BJ (cell line): ENCODE data around the gene PITPNM3. TPM values are rescaled to one million over a fixed set of nuclear protein-coding genes. Genes with fewer than 3 reads are reported as not detected.

Experiments used
- CTCF ChIA-PET: fragments of 350-600 bp; formaldehyde crosslinking; extraction: SDS; loops from one replicate; lab custom pipeline; 2021; ENCODE audit warnings: antibody characterized with exemption, inconsistent platforms; lab: Yijun Ruan, JAX
- POLR2A ChIA-PET: fragments of 300-600 bp; sonication (Branson Sonifier 250); formaldehyde crosslinking; extraction: SDS; loops from one replicate; lab custom pipeline; 2021; ENCODE audit warnings: antibody characterized with exemption; lab: Charles Lee
- DNase-seq: peaks from one replicate; pipeline ENCODE4 v3.0.0-alpha.2; 2011; ENCODE audit warnings: low read depth
- H3K27me3 ChIP-seq: 2 replicates; pipeline ENCODE4 v1.6.0; 2011; ENCODE audit warnings: low read length; ENCODE audit not compliant: control insufficient read depth, insufficient read depth
- H3K36me3 ChIP-seq: 2 replicates; pipeline ENCODE4 v1.5.1; 2011; ENCODE audit warnings: low read length; ENCODE audit not compliant: control insufficient read depth, insufficient read depth
- H3K4me3 ChIP-seq: 2 replicates; pipeline ENCODE4 v1.5.1; 2011; ENCODE audit warnings: low read depth, mild to moderate bottlenecking, control low read depth, low read length
- polyA plus RNA-seq: library from polyadenylated mRNA; depleted of rRNA; stranded (reverse); fragments of >200 nt; gene quantifications from 2 replicates; pipeline ENCODE4 v1.2.3, GENCODE V29; 2011
- TF ChIP-seq, protein P1 (sequence below): IDR thresholded peaks from 2 replicates; pipeline ENCODE4 v1.5.1; 2011; ENCODE audit warnings: low read depth, mild to moderate bottlenecking, control low read depth, inconsistent platforms, low read length, moderate library complexity; ENCODE audit not compliant: insufficient read depth

The PITPNM3 gene
- polyA plus RNA-seq, 1 experiment = 0.64 TPM

GRCh38 chr17:6546069-6546718 lies 10.2 kb downstream of the PITPNM3 start:
- Histone ChIP-seq H3K36me3 (no peaks in the 10 kb centered on the region), H3K4me3 (no peak overlapping the region), H3K27me3 (no peaks in the 10 kb centered on the region; the same call in none of the 2 replicates)
- no peak for DNase-seq
- POLR2A ChIA-PET = no interaction called here
- CTCF ChIA-PET = interaction anchor here (1.1 to 1.2 kb wide), 2 partner anchors 28 to 73 kb away, joined by 3 read pairs; no protein-coding TSS in a partner anchor
- TF ChIP-seq, protein P1, sequence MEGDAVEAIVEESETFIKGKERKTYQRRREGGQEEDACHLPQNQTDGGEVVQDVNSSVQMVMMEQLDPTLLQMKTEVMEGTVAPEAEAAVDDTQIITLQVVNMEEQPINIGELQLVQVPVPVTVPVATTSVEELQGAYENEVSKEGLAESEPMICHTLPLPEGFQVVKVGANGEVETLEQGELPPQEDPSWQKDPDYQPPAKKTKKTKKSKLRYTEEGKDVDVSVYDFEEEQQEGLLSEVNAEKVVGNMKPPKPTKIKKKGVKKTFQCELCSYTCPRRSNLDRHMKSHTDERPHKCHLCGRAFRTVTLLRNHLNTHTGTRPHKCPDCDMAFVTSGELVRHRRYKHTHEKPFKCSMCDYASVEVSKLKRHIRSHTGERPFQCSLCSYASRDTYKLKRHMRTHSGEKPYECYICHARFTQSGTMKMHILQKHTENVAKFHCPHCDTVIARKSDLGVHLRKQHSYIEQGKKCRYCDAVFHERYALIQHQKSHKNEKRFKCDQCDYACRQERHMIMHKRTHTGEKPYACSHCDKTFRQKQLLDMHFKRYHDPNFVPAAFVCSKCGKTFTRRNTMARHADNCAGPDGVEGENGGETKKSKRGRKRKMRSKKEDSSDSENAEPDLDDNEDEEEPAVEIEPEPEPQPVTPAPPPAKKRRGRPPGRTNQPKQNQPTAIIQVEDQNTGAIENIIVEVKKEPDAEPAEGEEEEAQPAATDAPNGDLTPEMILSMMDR = no peak

GRCh38 chr17:6545291-6545690 lies 11.1 kb downstream of the PITPNM3 start:
- POLR2A ChIA-PET = no interaction called here
- H3K36me3 ChIP-seq = no peaks in the 10 kb centered on the region
- CTCF ChIA-PET = interaction anchor here (1.5 kb wide), 1 partner anchor 18 kb away, joined by 3 read pairs; no protein-coding TSS in a partner anchor
- H3K27me3 ChIP-seq = no peaks in the 10 kb centered on the region; the same call in none of the 2 replicates
- TF ChIP-seq, protein P1 = no peak
- H3K4me3 ChIP-seq = no peak overlapping the region
- no peak for DNase-seq

GRCh38 chr17:6544011-6544370 lies 12.4 kb downstream of the PITPNM3 start:
- ChIA-PET POLR2A (no interaction called here), CTCF (interaction anchor here (0.6 to 1.5 kb wide), 2 partner anchors 17 to 1187 kb away, joined by 3 read pairs; no protein-coding TSS in a partner anchor)
- TF ChIP-seq, protein P1 = no peak
- Histone ChIP-seq H3K36me3 (no peaks in the 10 kb centered on the region), H3K4me3 (no peak overlapping the region), H3K27me3 (no peaks in the 10 kb centered on the region; the same call in none of the 2 replicates)
- DNase-seq = no peak

DNA sequence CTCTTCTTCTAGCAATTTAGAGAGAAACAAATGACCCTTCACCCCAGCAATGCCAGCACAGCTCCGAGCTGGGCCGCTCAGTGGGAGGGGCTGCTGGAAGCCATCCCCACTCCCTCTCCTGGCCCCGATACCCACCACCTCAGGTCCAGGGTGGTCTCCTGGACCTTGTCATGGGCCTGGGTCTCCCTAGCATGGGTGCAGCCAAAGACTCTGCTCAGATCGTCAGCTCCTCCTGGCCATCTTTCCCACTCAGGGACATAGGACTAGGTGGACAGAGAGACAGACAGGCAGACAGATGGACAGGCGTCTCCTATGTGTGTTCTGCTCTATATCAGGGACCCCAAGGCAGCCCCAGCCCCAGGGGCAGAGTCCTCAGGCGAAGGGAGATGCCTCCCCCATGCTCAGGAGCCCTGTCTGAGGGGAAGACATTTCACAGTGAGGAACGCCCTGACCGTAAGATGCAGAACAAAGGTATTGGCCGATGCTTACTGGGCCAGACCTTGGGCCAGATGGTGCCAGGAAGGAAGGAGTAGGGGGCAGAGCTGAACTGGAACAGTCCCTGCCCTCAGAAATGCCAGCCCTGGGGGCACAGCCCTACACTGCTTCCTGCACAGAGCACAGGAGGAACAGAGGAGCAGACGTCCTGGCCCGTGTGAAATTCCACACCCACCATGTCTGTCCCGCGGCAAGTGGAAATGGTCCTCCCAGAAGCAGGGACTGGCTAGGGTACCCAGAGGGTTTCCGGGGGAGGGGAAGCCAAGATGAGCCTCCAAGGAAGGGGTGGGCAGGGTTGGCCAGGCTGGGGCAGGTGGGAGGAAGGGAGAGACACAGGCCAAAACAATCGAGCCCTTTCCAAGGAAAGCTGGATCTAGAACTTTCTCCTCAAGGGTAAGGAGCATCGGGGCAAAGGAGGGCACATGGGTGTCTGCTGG lies 13.0 kb downstream of the PITPNM3 start:
- no peak for DNase-seq
- H3K36me3 ChIP-seq = no peaks in the 10 kb centered on the region
- TF ChIP-seq, protein P1 = no peak
- H3K27me3 ChIP-seq = no peaks in the 10 kb centered on the region; the same call in none of the 2 replicates
- no peak overlapping the region for H3K4me3 ChIP-seq
- ChIA-PET CTCF (interaction anchor here (0.6 to 1.7 kb wide), 2 partner anchors 10 to 1188 kb away, joined by 3 to 5 read pairs; no protein-coding TSS in a partner anchor), POLR2A (no interaction called here)

GRCh38 chr17:6542577-6542976 lies 13.8 kb downstream of the PITPNM3 start:
- no peak overlapping the region for H3K4me3 ChIP-seq
- POLR2A ChIA-PET = no interaction called here
- CTCF ChIA-PET = interaction anchor here (1.7 to 1.8 kb wide), 2 partner anchors 9 to 11 kb away, joined by 4 to 5 read pairs; no protein-coding TSS in a partner anchor
- H3K36me3 ChIP-seq = no peaks in the 10 kb centered on the region
- H3K27me3 ChIP-seq = no peaks in the 10 kb centered on the region; the same call in none of the 2 replicates
- DNase-seq = no peak
- TF ChIP-seq, protein P1 = no peak
